Activated CD8-positive, alpha-beta memory T cell treated with anti-CD3 and anti-CD28 coated beads for 36 hours (primary cell): ENCODE results near the gene TPRX2. TPM values are rescaled to one million over a fixed set of nuclear protein-coding genes. Genes with fewer than 3 reads are reported as not detected.
"Not testable (repeated sequence)": the region's sequence is repeated elsewhere in the genome, so short reads cannot be mapped to it uniquely, and the experiment has no call there.

Source experiments
- CTCF ChIA-PET: fragments of 350-600 bp; sonication (Branson Sonifier 250); formaldehyde crosslinking; loops from one replicate; lab custom pipeline; 2021; ENCODE audit warnings: antibody characterized with exemption; lab: Charles Lee
- POLR2A ChIA-PET: fragments of 350-600 bp; sonication (Branson Sonifier 250); formaldehyde crosslinking; loops from one replicate; lab custom pipeline; 2021; ENCODE audit warnings: antibody characterized with exemption; lab: Charles Lee
- total RNA-seq, 2 experiments: library from RNA; stranded (reverse); gene quantifications; one replicate each; pipeline ENCODE4 v1.2.3, GENCODE V29; 2021

Gene TPRX2
- total RNA-seq, 2 experiments from 2014 or later, result not detected

GRCh38 chr19:47858231-47858630 is 804 bp upstream of the TPRX2 start:
- POLR2A ChIA-PET, CTCF ChIA-PET: not testable (repeated sequence)

- POLR2A ChIA-PET, CTCF ChIA-PET: not testable (repeated sequence)
These were observed 803 bp downstream of the TPRX2 start for GRCh38 chr19:47859838-47860237.

GRCh38 chr19:47860602-47861297 is 1.7 kb downstream of the TPRX2 start:
- CTCF ChIA-PET, result no interaction called here
- POLR2A ChIA-PET, result no interaction called here

GRCh38 chr19:47861630-47862029 is 2.6 kb downstream of the TPRX2 start:
- POLR2A ChIA-PET, result no interaction called here
- CTCF ChIA-PET, result no interaction called here

GRCh38 chr19:47863514-47863936 is 4.5 kb downstream of the TPRX2 start:
- ChIA-PET CTCF (interaction anchor here (0.5 to 1.5 kb wide), 5 partner anchors 14 to 664 kb away, joined by 3 to 7 read pairs (median 4); no protein-coding TSS in a partner anchor), POLR2A (no interaction called here)

DNA sequence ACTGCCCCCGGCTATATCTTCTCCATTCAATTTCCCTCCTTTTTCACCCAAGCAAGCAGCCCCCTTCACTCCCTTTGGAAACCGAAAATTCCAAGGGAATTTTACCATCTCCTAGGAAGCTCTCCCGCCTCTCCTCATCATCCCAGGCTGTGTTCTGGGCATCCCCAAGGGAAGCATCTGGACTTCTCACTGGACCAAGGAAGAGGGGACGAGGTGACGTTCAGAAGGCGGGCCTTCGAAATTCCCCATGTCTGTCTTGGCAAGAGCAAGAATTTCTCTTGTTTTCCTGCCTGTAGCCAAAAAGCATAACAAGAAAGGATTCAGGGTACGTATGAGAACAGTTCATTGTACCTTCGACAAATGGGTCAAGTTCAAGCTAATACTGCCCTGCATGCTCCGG is 6.1 kb downstream of the TPRX2 start:
- ChIA-PET CTCF (interaction anchor here (0.6 to 1.0 kb wide), 3 partner anchors 54 to 318 kb away, joined by 3 to 4 read pairs (median 4); no protein-coding TSS in a partner anchor), POLR2A (interaction anchor here (0.7 kb wide), 1 partner anchor 58 kb away, joined by 4 read pairs; no protein-coding TSS in a partner anchor)

GRCh38 chr19:47878906-47879305 is 19.9 kb downstream of the TPRX2 start:
- ChIA-PET POLR2A (no interaction called here), CTCF (interaction anchor here (1.2 kb wide), 1 partner anchor 17 kb away, joined by 3 read pairs; no protein-coding TSS in a partner anchor)

DNA sequence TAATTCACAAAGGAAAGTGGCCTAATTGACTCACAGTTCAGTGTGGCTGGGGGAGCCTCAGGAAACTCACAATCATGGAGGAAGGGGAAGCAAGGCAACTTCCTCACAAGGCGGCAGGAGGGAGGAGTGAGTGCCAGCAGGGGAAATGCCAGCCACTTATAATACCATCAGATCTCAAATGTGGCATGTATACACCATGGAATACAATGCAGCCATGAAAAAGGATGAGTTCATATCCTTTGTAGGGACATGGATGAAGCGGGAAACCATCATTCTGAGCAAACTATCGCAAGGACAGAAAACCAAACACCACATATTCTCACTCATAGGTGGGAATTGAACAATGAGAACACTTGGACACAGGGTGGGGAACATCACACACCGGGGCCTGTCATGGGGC is 20.4 kb downstream of the TPRX2 start:
- CTCF ChIA-PET, result interaction anchor here (1.2 kb wide), 1 partner anchor 17 kb away, joined by 3 read pairs; no protein-coding TSS in a partner anchor
- POLR2A ChIA-PET, result not testable (repeated sequence)

- POLR2A ChIA-PET, result no interaction called here
- CTCF ChIA-PET, result no interaction called here
These were observed 22.7 kb downstream of the TPRX2 start for GRCh38 chr19:47881757-47882156.

GRCh38 chr19:47882890-47883289 is 23.9 kb downstream of the TPRX2 start:
- POLR2A ChIA-PET, result no interaction called here
- CTCF ChIA-PET, result no interaction called here

- ChIA-PET POLR2A (no interaction called here), CTCF (no interaction called here)
These were observed 26.0 kb downstream of the TPRX2 start for GRCh38 chr19:47885067-47885463.

GRCh38 chr19:47886010-47886559 is 27.1 kb downstream of the TPRX2 start, which contains the start of gene SULT2A1:
Gene SULT2A1, minus strand, starts transcription at chr19:47886315. Its CDS starts 58 bp downstream, at chr19:47886257.
- ChIA-PET CTCF (no interaction called here), POLR2A (no interaction called here)

DNA sequence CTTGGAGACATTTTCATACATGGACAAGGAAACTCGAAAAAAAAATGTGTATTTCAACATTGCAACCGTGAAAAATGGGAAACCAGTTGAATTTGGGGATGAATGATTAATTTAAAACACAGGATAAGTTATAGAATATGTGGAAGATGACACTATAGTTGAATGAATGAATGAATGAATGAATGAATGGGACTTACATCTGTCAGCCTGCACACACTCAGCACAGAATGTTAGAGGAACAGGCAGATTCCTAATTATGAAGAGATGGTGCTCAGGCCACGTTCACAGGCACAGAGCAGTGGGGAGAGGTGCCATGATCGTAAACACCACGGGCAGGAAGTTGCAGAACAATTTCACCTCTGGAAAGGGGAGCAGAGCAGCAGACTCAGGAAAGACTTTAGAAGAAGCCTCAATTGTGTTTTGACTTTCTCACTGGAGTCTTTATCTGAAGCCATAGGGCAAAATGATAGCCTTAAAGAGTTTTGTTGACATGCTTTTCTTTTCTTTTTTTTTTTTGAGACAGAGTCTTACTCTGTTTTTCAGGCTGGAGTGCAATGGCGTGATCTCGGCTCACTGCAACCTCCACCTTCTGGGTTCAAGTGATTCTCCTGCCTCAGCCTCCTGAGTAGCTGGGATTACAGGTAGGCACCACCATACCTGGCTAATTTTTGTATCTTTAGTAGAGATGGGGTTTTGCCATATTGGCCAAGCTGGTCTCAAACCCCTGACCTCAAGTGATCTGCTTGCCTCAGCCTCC is 32.0 kb downstream of the TPRX2 start:
- ChIA-PET CTCF (no interaction called here), POLR2A (no interaction called here)

DNA sequence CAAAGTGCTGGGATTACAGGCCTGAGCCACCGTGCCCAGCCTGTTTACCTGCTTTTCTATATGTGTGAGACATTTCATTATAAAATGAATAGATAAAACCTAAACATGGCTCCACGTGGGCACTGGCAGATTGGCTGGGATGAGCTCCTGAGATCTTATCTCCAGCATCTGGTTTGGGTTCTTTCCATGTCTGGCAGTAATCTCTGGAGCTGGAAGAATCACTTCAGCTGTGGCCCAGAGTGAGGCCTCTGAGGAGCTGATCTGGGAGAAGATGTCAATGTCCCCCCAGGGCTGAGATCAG is 32.5 kb downstream of the TPRX2 start:
- POLR2A ChIA-PET, result no interaction called here
- CTCF ChIA-PET, result no interaction called here

DNA sequence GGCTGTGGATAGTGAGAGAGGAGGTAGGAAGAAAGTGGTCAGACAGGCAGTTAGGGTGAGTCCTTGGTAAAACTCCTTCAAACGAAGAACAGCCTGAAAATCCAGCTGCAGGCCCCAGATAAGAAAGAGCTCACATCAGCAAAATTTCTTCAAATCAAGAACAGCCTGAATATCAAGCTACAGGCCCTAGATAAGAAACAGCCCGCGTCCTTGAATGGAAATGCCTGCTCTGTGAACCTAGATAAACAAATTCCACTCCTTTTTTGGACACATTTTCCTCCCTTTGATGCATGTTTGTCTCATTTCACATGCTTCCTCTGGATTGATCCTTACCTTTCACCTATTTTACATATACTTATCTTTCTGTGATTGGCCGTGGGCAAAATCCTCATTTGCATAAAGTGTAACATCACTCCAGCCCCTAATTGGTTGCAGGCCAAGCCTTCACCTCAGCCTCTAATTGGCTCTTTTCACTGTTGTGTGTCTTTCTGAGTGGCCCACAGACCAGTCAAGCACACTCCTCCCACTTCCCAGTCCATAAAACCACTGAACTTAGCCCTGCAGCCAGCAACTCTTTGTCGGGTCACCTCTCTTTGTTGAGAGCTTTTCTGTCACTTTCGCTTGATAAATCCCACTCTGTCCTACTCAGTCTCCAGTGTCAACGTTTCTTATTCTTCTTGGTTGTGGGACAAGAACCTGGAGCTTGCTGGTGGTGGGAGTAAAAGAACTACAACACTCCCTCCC is 33.1 kb downstream of the TPRX2 start:
- CTCF ChIA-PET, result no interaction called here
- POLR2A ChIA-PET, result no interaction called here

DNA sequence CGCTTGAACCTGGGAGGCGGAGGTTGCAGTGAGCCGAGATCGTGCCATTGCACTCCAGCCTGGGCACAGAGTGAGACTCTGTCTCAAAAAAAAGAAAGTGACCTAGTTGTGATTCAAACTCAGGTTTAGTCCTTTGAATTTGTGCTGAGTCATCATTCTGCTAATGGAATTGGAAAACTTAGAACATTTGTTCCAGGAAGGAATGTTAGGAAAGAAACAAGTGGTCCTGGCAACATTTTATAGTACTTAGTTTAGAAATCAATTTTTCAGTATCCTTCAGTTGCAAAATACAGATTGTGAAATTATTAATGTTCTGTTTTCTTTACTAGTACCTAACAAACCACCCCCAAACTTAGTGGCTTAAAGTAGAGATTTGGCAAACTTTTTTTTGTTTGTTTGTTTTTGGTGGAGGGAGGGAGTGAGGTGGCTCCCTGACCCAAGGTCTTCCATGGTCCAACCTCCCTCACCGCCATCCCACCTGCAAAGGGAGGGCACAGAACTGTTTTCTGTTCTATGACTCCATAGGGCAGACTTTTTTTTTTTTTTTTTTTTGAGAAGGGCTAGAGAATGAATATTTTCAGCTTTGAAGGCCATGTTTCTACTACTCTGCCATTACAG is 36.2 kb downstream of the TPRX2 start:
- ChIA-PET POLR2A (no interaction called here), CTCF (interaction anchor here (1.4 kb wide), 1 partner anchor 17 kb away, joined by 3 read pairs; no protein-coding TSS in a partner anchor)

DNA sequence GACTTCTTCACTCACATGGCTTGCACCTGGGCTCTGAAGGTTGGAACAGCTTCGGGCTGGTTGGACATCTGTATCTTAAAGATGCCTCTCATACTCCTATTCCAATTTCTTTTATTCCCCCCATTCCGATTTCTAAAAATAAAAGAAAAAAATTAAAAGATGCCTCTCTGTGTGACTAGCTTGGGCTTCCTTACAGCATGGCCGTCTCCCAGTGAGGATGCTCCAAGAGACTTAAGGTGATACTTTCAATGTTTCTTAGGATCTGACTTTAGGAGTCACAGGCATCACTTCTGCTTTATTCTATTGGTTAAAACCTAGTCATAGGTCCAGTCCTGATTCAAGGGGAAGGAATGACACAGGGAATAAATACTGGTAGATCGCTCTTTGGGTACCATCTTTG is 37.0 kb downstream of the TPRX2 start:
- POLR2A ChIA-PET, result no interaction called here
- CTCF ChIA-PET, result interaction anchor here (1.4 kb wide), 1 partner anchor 17 kb away, joined by 3 read pairs; no protein-coding TSS in a partner anchor

DNA sequence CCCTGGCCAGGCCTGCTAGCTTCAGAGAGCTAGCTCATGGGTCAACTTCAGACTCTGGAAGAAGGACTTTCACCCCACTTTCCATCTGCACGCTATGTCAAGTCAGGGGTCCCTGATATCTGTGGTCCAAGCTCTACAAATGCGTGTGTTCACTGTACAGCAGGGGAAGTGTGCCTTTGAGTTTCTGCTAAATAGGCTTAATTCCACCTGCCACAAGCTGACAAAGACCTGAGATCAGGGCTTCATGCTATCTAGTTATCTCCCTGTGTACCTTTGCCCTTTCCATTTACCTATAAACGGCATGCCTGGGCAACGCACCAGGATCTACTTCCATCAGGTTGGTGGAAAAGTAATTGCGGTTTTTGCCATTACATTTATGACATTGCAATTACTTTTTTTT is 37.7 kb downstream of the TPRX2 start:
- ChIA-PET CTCF (interaction anchor here (1.4 kb wide), 1 partner anchor 18 kb away, joined by 3 read pairs; no protein-coding TSS in a partner anchor), POLR2A (no interaction called here)

- ChIA-PET CTCF (no interaction called here), POLR2A (no interaction called here)
These were observed 38.8 kb downstream of the TPRX2 start for GRCh38 chr19:47897861-47898260.
